ENCODE results near the gene SHTN1.

The SHTN1 gene

GRCh38 chr10:116917481-116917880, 87.5 kb downstream of the SHTN1 start:
- no peak for DNase-seq (ENCODE audit: low read depth in 3 of 3)

GRCh38 chr10:116915340-116915739, 89.6 kb downstream of the SHTN1 start:
- DNase-seq (ENCODE audit: low read depth in 3 of 3): no peak

- DNase-seq (ENCODE audit: low read depth in 3 of 3): no peak
Observed at GRCh38 chr10:116913695-116914094, 91.3 kb downstream of the SHTN1 start.

GRCh38 chr10:116912162-116912561, 92.8 kb downstream of the SHTN1 start:
- no peak for DNase-seq (ENCODE audit: low read depth in 3 of 3)

GRCh38 chr10:116910910-116911309, 94.1 kb downstream of the SHTN1 start:
- DNase-seq (ENCODE audit: low read depth in 3 of 3): no peak

GRCh38 chr10:116909307-116909706, 95.7 kb downstream of the SHTN1 start:
- DNase-seq (ENCODE audit: low read depth in 3 of 3): no peak

GRCh38 chr10:116907245-116907987, 97.6 kb downstream of the SHTN1 start:
- DNase-seq (ENCODE audit: low read depth in 3 of 3): no peak

- DNase-seq (ENCODE audit: low read depth in 3 of 3): no peak
Observed at GRCh38 chr10:116905845-116906210, 99.2 kb downstream of the SHTN1 start.

GRCh38 chr10:116899626-116900025, 105.4 kb downstream of the SHTN1 start:
- DNase-seq (ENCODE audit: low read depth in 3 of 3): no peak

GRCh38 chr10:116893686-116894037, 111.3 kb downstream of the SHTN1 start:
- DNase-seq (ENCODE audit: low read depth in 3 of 3): no peak

GRCh38 chr10:116892907-116893685, 111.9 kb downstream of the SHTN1 start:
- DNase-seq (ENCODE audit: low read depth in 3 of 3): no peak

- DNase-seq (ENCODE audit: low read depth in 3 of 3): no peak
Observed at GRCh38 chr10:116891208-116891607, 113.8 kb downstream of the SHTN1 start.

- DNase-seq (ENCODE audit: low read depth in 3 of 3): no peak
Observed at GRCh38 chr10:116889066-116889465, 115.9 kb downstream of the SHTN1 start.

- DNase-seq (ENCODE audit: low read depth in 3 of 3): no peak
Observed at GRCh38 chr10:116888380-116889055, 116.5 kb downstream of the SHTN1 start.

GRCh38 chr10:116886772-116887171, 118.2 kb downstream of the SHTN1 start:
- no peak for DNase-seq (ENCODE audit: low read depth in 3 of 3)

- DNase-seq (ENCODE audit: low read depth in 3 of 3): no peak
Observed at GRCh38 chr10:116882639-116883038, 122.3 kb downstream of the SHTN1 start.

GRCh38 chr10:116880716-116881482, 124.1 kb downstream of the SHTN1 start:
- no peak for DNase-seq (ENCODE audit: low read depth in 3 of 3)

GRCh38 chr10:116879817-116880216, 125.2 kb downstream of the SHTN1 start:
- DNase-seq (ENCODE audit: low read depth in 3 of 3): no peak

GRCh38 chr10:116878123-116878522, 126.9 kb downstream of the SHTN1 start:
- DNase-seq (ENCODE audit: low read depth in 3 of 3): no peak

- no peak for DNase-seq (ENCODE audit: low read depth in 3 of 3)
Observed at GRCh38 chr10:116877391-116877790, 127.6 kb downstream of the SHTN1 start.

GRCh38 chr10:116875897-116876296, 129.1 kb downstream of the SHTN1 start:
- DNase-seq (ENCODE audit: low read depth in 3 of 3): no peak

GRCh38 chr10:116873134-116873533, 131.9 kb downstream of the SHTN1 start:
- no peak for DNase-seq (ENCODE audit: low read depth in 3 of 3)
